ENCODE results near the gene S100A2.
"Not testable (repeated sequence)": the region's sequence is repeated elsewhere in the genome, so short reads cannot be mapped to it uniquely, and the experiment has no call there.

S100A2 gene

GRCh38 chr1:153588033-153588432 lies 22.4 kb upstream of the S100A2 start:
- not testable (repeated sequence) for DNase-seq

- no peak for DNase-seq
These were observed 21.7 kb upstream of the S100A2 start for GRCh38 chr1:153587314-153587713.

DNA sequence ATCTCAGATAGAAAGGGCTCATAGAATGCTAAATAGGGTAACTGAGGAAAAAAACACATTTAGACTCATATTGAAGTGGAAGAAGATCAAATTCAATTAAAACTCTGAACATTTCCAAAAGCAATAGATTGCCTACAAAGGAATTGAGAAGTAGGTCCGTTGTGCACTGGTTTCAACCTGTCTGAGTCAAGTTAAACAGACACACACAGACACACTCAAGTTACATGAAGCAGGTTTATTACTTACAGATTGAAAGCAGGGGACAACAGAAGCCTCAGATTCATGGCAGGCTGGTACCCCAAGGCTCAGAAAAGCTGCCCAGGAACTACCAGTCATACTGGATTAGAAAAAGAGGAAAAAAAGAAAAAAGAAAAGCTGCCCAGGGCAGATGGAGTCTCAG lies 20.7 kb upstream of the S100A2 start:
- no peak for DNase-seq

DNA sequence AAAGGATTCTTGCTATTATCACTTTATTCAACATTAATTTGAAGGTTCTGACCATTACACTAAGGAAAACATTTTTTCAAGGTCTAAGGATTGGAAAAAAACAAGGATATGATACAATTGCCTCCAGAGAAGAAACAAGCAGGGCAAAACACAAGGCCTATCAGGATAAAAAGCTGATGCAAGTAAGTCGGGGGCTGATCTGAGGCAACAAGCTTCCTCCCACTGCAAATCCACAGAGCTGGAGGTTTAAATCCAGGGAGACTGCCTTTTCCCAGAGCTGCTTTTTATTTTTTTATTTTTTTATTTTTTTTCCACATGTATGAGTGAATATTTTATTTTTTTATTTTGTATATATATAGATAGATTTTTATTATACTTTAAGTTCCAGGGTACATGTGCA lies 19.4 kb upstream of the S100A2 start:
- no peak for DNase-seq

GRCh38 chr1:153583976-153584375 lies 18.3 kb upstream of the S100A2 start:
- DNase-seq = no peak

DNA sequence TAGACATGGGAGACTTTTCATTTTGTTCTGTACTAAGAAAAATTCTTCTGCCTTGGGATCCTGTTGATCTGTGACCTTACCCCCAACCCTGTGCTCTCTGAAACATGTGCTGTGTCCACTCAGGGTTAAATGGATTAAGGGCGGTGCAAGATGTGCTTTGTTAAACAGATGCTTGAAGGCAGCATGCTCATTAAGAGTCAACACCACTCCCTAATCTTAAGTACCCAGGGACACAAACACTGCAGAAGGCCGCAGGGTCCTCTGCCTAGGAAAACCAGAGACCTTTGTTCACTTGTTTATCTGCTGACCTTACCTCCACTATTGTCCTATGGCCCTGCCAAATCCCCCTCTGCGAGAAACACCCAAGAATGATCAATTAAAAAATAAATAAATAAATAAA lies 17.9 kb upstream of the S100A2 start:
- DNase-seq = not testable (repeated sequence)

- DNase-seq = not testable (repeated sequence)
These were observed 17.2 kb upstream of the S100A2 start for GRCh38 chr1:153582836-153583235.

DNA sequence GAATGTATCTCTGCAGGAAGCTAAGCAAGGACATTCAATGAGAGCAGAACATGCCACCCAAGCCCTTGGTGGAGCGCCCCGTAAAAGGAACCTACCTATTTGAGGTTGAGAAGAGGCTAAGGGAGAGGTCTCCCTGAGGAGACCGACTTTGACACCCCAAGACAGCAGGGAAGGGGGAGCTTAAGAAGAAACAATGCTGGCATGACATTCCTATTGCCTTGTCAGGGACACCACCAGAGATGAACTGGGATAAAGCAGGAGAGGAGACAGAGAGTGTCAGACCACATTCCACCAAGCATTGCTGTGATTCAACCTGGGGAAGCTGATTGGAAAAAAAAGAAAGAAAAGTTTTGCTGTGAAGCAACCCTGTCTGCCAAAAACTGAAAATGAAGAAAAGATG lies 13.3 kb upstream of the S100A2 start:
- no peak for DNase-seq

- DNase-seq = no peak
These were observed 12.8 kb upstream of the S100A2 start for GRCh38 chr1:153578490-153578889.

DNA sequence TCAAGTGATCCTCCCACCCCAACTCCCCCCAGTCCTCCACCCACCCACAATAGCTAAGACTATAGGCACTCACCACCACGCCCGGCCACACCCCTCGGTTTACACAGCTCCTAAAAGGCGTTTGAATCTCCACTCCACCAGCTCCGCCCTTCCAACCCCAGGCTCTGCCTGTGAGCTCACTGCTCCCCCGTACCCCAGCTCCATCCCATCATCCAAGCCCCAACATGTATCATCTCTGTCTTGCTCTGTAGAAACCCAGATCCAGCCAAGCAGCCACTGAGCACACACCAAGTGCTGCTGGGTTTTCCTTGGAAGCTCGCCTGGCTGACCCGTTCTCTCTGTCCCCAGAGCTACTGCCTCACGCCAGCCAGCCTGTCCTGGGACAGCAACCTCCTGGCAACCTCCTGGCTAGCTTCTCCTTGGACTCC lies 12.0 kb upstream of the S100A2 start:
- DNase-seq = no peak

DNA sequence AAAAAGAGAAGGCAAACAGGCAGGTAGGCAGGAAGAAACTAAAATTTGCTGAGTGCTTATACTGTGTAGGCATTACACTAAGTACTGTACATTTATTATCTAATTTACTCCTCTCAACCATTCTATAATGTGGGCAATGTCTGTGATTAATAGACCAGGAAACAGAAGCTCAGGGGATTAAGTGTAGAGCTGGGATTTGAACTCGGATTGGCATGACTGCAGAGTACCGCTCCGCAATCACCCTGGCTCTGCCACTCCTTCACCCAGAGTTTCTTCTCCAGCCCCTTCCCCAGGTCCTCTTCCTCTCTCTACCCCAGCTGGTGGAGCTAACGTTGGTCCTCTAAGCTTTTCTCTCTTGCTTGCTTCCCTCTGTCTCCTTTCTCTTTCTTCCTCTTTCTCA lies 11.5 kb upstream of the S100A2 start:
- DNase-seq = no peak

GRCh38 chr1:153575497-153575896 lies 9.9 kb upstream of the S100A2 start:
- DNase-seq = not testable (repeated sequence)

- DNase-seq = not testable (repeated sequence)
These were observed 9.4 kb upstream of the S100A2 start for GRCh38 chr1:153575081-153575491.

- DNase-seq = no peak
These were observed 7.7 kb upstream of the S100A2 start for GRCh38 chr1:153573351-153573750.

- DNase-seq = peak; percentile 19
These were observed 6.9 kb upstream of the S100A2 start for GRCh38 chr1:153572569-153573015.

DNA sequence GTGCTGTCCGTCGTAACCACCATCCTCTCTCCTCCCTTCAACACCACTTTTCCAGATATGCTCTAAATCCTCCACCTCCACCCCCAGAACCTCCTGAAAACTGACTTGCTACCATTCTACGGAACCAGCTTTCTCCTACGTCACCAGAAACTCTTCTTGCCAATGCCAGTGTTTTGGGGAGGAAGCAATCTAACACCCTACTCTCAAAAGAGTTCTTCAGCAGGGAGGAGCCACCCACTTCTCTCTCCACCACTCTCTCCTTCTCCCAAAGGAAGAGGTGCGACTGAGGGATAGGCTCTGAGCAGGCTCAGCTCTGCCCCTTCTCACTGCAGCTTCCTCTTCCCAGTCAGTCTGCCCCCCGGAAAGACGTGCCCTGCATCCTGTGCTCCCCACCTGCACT lies 6.1 kb upstream of the S100A2 start:
- DNase-seq = no peak

GRCh38 chr1:153570874-153571273 lies 5.2 kb upstream of the S100A2 start:
- DNase-seq = no peak

DNA sequence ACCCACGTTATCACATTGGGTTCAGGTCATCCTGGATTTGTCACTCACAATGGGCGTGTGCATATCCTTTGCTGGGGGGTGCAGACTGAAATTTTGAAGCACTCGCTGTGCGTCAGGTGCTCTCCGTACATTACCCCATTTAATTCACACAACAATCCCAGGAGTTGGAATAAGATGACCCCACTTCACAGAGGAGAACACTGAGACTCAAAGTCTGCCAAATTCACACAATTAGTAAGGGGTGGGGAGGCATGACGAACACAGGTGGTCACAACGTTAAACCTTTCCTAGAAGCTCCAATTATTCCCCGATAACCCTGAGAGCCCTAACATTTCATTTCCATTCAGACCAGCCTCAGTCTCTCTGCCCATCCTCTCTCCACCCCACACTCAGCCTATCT lies 3.8 kb upstream of the S100A2 start:
- DNase-seq = no peak

DNA sequence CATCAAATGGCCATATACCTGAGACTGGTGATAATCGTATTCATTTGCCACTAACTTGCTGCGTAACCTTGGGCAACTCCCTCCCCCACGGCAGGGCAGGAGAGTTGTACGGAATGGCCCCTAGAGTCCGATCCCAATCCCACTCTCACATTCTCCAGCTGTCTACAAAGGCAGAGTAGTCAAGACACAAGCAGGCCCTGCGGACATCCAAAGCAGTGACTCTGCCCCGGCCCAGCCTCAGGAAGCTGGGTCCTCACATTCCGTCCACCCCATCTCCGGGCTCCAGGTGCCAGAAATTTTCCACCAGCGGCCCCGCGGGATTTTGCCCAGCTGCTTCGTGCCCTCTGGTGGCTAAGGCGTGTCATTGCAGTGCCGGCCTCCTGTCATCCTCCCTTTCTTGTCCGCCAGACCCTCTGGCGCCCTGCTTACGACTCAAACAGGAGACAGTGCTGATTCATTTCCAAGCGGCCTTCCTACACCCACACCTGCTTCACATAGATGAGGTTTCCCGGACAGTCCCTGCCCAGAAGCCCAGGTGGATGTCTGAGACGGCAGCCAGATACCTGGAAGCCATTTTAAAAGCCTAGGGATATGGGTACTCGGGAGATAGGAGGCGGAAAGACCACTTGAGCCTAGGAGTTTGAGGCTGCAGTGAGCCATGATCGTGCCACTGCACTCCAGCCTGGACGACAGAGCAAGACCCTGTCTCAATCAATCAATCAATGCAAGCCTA lies 2.9 kb upstream of the S100A2 start:
- DNase-seq = peak; percentile 75

DNA sequence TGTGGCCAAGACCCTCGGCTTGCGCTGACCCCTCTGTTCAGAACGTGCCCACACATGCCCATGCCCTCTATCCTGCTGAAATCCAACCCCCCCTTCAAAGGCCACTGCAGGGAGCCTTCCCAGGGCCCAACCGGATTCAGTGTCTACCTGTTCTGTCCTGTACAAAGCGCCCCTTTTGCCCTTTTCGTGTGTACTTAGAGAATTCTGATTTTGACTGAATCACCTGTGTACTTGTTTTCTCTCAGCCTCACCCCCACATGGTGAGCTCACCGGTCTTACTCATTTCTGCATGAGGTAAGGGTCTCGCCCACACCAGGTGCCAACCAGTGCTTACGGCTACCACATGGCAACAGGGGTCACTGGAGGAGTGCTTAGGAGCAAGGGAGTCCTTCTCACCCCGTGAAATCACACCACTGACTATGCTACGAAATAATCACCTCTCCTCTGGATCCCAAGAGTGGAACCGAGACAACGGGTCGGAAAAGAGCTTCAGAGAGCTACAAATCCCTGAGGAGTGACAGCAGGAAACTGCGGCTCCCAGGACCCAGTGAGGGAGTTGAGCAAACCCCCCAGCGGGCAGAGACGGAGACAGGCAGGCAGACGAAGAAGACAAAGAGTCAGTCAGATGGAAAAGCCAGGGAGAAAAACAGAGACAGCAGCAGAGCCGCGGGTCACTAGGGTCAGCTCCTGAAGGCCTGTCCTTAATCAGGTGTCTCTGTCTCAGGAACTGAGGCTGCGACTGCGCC lies 2.1 kb upstream of the S100A2 start:
- DNase-seq = peak; percentile 27

GRCh38 chr1:153566414-153567371 lies 1.0 kb upstream of the S100A2 start:
- peak; percentile 86 for DNase-seq

DNA sequence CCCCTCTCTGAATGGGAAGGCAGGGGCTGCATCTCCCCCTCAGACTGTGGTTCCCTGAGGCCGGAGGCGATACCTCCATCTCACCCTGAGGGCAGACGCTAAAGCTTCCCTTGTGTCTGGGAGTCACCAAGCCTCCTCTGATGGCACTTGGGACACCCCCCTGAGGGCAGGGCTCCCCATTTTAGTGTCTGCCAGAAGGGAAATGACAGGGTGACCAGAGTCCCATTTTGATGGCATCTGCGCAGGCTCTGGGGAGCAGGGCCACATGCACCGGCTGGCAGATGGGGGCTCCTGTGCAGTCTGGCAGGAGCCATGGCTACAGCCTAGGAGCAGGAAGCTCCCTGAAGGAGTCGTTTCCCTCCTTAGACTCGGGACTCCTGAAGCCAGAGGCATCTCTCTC lies 1.7 kb downstream of the S100A2 start:
- no peak for DNase-seq

GRCh38 chr1:153563483-153563901 lies 2.2 kb downstream of the S100A2 start:
- no peak for DNase-seq
